HEK293 (cell line): ENCODE measurements around the gene JUP.
A peak's percentile ranks its signal among the peaks of the same experiment; 100 is the strongest.

Experiments used
- CTCF ChIA-PET: fragments of 350-600 bp; formaldehyde crosslinking; extraction: SDS; loops from one replicate; lab custom pipeline; 2021; ENCODE audit warnings: antibody characterized with exemption; lab: Yijun Ruan, JAX
- POLR2A ChIA-PET: fragments of 300-600 bp; formaldehyde crosslinking; extraction: SDS; loops from one replicate; lab custom pipeline; 2020; ENCODE audit warnings: antibody characterized with exemption, inconsistent platforms; lab: Yijun Ruan, JAX
- H3K27ac ChIP-seq: fragments of 200-500 bp; sonication (Bioruptor generic); 2 replicates; pipeline ENCODE4 v1.5.1; 2014; ENCODE audit warnings: low read depth, low read length, control low read depth, inconsistent platforms; ENCODE audit errors: extremely low read depth
- H3K36me3 ChIP-seq, 2 experiments: fragments of 200-500 bp in 1 of 2; sonication (Bioruptor generic) in 1 of 2; 1 replicate in 1 of 2; 2 replicates in 1 of 2; pipeline ENCODE4 v1.5.1; 2014 to 2017; ENCODE audit warnings: inconsistent platforms in 2 of 2, low read length in 2 of 2; ENCODE audit not compliant: control insufficient read depth in 2 of 2, insufficient read depth in 1 of 2
- H3K4me1 ChIP-seq: fragments of 200-500 bp; sonication (Bioruptor generic); 2 replicates; pipeline ENCODE4 v1.5.1; 2014; ENCODE audit warnings: mild to moderate bottlenecking, low read length, inconsistent platforms; ENCODE audit not compliant: control insufficient read depth, insufficient read depth
- H3K4me3 ChIP-seq: 2 replicates; pipeline ENCODE4 v1.5.1; 2011; ENCODE audit warnings: low read depth, mild to moderate bottlenecking, control low read depth, low read length, moderate library complexity
- H3K9me3 ChIP-seq: fragments of 200-500 bp; sonication (Bioruptor generic); 2 replicates; pipeline ENCODE4 v1.5.1; 2014; ENCODE audit warnings: low read depth, low read length, inconsistent platforms; ENCODE audit not compliant: control insufficient read depth, insufficient read depth
- PRDM1 ChIP-seq: fragments of 450-650 bp; formaldehyde crosslinking; IDR thresholded peaks from 2 replicates; pipeline ENCODE4; 2016; ENCODE audit warnings: missing biosample characterization, missing genetic modification characterization
- ZNF184 ChIP-seq: fragments of 450-650 bp; IDR thresholded peaks from 2 replicates; pipeline ENCODE4 v1.5.1; 2018; ENCODE audit warnings: missing biosample characterization, mild to moderate bottlenecking, missing genetic modification characterization
- ZNF19 ChIP-seq: fragments of 450-650 bp; formaldehyde crosslinking; IDR thresholded peaks from 2 replicates; pipeline ENCODE4; 2016; ENCODE audit warnings: missing biosample characterization, missing genetic modification characterization, low read depth
- ZNF274 ChIP-seq, 2 experiments: fragments of 200-500 bp in 1 of 2; fragments of 450-650 bp in 1 of 2; sonication (Bioruptor generic) in 1 of 2; formaldehyde crosslinking in 1 of 2; IDR thresholded peaks; 2 replicates each; pipeline versions ENCODE4 v1.5.1 to v1.6.1; 2014 to 2016; ENCODE audit warnings: borderline replicate concordance in 1 of 2, inconsistent platforms in 1 of 2, low read length in 1 of 2, missing biosample characterization in 1 of 2, missing genetic modification characterization in 1 of 2
- ZNF324 ChIP-seq: fragments of 450-650 bp; formaldehyde crosslinking; IDR thresholded peaks from 2 replicates; pipeline ENCODE4 v1.5.1; 2016; ENCODE audit warnings: missing biosample characterization, missing genetic modification characterization
- ZNF366 ChIP-seq: fragments of 450-650 bp; formaldehyde crosslinking; conservative IDR thresholded peaks from 2 replicates; pipeline ENCODE4 v1.5.1; 2016; ENCODE audit warnings: missing biosample characterization, missing genetic modification characterization
- ZNF560 ChIP-seq: fragments of 450-650 bp; formaldehyde crosslinking; IDR thresholded peaks from 2 replicates; pipeline ENCODE4 v1.5.1; 2017; ENCODE audit warnings: missing biosample characterization, missing genetic modification characterization, borderline replicate concordance
- ZNF658 ChIP-seq: fragments of 450-650 bp; formaldehyde crosslinking; IDR thresholded peaks from 2 replicates; pipeline ENCODE4; 2016; ENCODE audit warnings: missing biosample characterization, missing genetic modification characterization
- ZNF677 ChIP-seq: fragments of 450-650 bp; IDR thresholded peaks from 2 replicates; pipeline ENCODE4 v1.5.0; 2018; ENCODE audit warnings: missing biosample characterization, mild to moderate bottlenecking, missing genetic modification characterization, moderate library complexity
- ZNF76 ChIP-seq: fragments of 450-650 bp; formaldehyde crosslinking; IDR thresholded peaks from 2 replicates; pipeline ENCODE4; 2016; ENCODE audit warnings: low read depth, missing biosample characterization, missing genetic modification characterization, borderline replicate concordance
- ZSCAN16 ChIP-seq: fragments of 450-650 bp; formaldehyde crosslinking; IDR thresholded peaks from 2 replicates; pipeline ENCODE4 v1.5.1; 2016; ENCODE audit warnings: missing biosample characterization, missing genetic modification characterization
- TF ChIP-seq, protein P1 (sequence below): fragments of 450-650 bp; formaldehyde crosslinking; IDR thresholded peaks from 2 replicates; pipeline ENCODE4 v1.5.1; 2017; ENCODE audit warnings: missing biosample characterization, missing genetic modification characterization
- TF ChIP-seq, protein P2 (sequence below): fragments of 450-650 bp; formaldehyde crosslinking; IDR thresholded peaks from 2 replicates; pipeline ENCODE4 v1.5.1; 2016; ENCODE audit warnings: missing biosample characterization, missing genetic modification characterization
- TF ChIP-seq, protein P3 (sequence below): fragments of 450-650 bp; formaldehyde crosslinking; IDR thresholded peaks from 2 replicates; pipeline ENCODE4 v1.5.1; 2016; ENCODE audit warnings: missing biosample characterization, missing genetic modification characterization, low read depth

Gene JUP

DNA sequence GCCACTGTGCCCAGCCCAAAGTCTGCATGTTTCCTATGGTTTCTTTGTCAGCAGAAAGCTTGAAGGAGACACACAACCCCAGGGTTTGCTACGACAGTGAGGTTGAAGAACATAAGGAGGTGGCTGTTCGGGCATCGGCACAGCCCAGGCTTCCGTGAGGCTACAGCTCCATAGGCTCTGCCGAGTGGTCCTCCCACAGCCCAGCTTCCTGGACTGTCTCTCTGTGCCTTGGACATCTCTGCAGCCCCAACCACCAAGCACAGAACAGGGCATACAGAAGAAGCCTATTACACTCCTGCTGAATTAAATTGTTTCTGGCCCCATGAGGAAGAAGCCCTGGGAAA is 48.9 kb downstream of the JUP start (continued):
- TF ChIP-seq, protein P1, sequence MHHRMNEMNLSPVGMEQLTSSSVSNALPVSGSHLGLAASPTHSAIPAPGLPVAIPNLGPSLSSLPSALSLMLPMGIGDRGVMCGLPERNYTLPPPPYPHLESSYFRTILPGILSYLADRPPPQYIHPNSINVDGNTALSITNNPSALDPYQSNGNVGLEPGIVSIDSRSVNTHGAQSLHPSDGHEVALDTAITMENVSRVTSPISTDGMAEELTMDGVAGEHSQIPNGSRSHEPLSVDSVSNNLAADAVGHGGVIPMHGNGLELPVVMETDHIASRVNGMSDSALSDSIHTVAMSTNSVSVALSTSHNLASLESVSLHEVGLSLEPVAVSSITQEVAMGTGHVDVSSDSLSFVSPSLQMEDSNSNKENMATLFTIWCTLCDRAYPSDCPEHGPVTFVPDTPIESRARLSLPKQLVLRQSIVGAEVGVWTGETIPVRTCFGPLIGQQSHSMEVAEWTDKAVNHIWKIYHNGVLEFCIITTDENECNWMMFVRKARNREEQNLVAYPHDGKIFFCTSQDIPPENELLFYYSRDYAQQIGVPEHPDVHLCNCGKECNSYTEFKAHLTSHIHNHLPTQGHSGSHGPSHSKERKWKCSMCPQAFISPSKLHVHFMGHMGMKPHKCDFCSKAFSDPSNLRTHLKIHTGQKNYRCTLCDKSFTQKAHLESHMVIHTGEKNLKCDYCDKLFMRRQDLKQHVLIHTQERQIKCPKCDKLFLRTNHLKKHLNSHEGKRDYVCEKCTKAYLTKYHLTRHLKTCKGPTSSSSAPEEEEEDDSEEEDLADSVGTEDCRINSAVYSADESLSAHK, result no peak

- Histone ChIP-seq H3K9me3 (no peaks in the 10 kb centered on the region), H3K4me1 (peaks cover 2% of the 10 kb centered on the region; the same call in 1 of the 2 replicates), H3K4me3 (no peak overlapping the region), H3K36me3 (no peaks in the 10 kb centered on the region), H3K27ac (no peak overlapping the region)
- TF ChIP-seq PRDM1, result peak; percentile 62; the same call in 1 of the 2 replicates
- TF ChIP-seq, protein P2, sequence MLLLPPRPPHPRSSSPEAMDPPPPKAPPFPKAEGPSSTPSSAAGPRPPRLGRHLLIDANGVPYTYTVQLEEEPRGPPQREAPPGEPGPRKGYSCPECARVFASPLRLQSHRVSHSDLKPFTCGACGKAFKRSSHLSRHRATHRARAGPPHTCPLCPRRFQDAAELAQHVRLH (tag by site-specific recombination), result peak; percentile 16; the same call in 1 of the 2 replicates
- no peak for TF ChIP-seq ZSCAN16 (tag by site-specific recombination)
- TF ChIP-seq, protein P3, sequence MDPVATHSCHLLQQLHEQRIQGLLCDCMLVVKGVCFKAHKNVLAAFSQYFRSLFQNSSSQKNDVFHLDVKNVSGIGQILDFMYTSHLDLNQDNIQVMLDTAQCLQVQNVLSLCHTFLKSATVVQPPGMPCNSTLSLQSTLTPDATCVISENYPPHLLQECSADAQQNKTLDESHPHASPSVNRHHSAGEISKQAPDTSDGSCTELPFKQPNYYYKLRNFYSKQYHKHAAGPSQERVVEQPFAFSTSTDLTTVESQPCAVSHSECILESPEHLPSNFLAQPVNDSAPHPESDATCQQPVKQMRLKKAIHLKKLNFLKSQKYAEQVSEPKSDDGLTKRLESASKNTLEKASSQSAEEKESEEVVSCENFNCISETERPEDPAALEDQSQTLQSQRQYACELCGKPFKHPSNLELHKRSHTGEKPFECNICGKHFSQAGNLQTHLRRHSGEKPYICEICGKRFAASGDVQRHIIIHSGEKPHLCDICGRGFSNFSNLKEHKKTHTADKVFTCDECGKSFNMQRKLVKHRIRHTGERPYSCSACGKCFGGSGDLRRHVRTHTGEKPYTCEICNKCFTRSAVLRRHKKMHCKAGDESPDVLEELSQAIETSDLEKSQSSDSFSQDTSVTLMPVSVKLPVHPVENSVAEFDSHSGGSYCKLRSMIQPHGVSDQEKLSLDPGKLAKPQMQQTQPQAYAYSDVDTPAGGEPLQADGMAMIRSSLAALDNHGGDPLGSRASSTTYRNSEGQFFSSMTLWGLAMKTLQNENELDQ (tag by site-specific recombination), result no peak
- TF ChIP-seq ZNF184 (tag by site-specific recombination), result no peak
- TF ChIP-seq ZNF366 (tag by site-specific recombination), result peak; percentile 85
- TF ChIP-seq ZNF560 (tag by site-specific recombination), result no peak
- CTCF ChIA-PET, result interaction anchor here (0.6 to 3.3 kb wide), 42 partner anchors 10 to 1976 kb away, joined by 3 to 51 read pairs (median 4); partner anchors contain the start of genes JUP, KLHL10 and P3H4
- POLR2A ChIA-PET, result interaction anchor here (0.6 to 1.9 kb wide), 8 partner anchors 48 to 222 kb away, joined by 3 to 17 read pairs (median 4); partner anchors contain the start of genes EIF1 and JUP
Measured at GRCh38 chr17:41736983-41737679, 49.4 kb downstream of the JUP start.

- ChIA-PET POLR2A (interaction anchor here (0.9 to 2.4 kb wide), 6 partner anchors 22 to 231 kb away, joined by 3 to 14 read pairs (median 4); partner anchors contain the start of genes CNP, EIF1 and JUP), CTCF (interaction anchor here (0.5 to 3.3 kb wide), 5 partner anchors 40 to 223 kb away, joined by 3 to 51 read pairs (median 6); no protein-coding TSS in a partner anchor)
- H3K36me3 ChIP-seq, result peaks cover 0 to 6% of the 10 kb centered on the region in 2 experiments; a peak in 1 of 3 replicates
- TF ChIP-seq ZNF76 (tag by site-specific recombination) (no peak), ZNF324 (no peak), ZNF658 (tag by site-specific recombination) (no peak), PRDM1 (0 out of 2 replicates have a peak, but pooled peaks have one; percentile 63), ZNF274 (IDR thresholded peaks at IDR 0.05; ENCODE audit: low read length) (no peak), ZNF274 (tag by site-specific recombination; IDR thresholded peaks at IDR 0.05; ENCODE audit: borderline replicate concordance) (no peak), ZNF19 (tag by site-specific recombination) (no peak), ZNF677 (tag by site-specific recombination) (no peak)
- TF ChIP-seq, protein P2 (tag by site-specific recombination), result no peak
- no peak overlapping the region for H3K27ac ChIP-seq
- H3K4me1 ChIP-seq, result peaks cover 2% of the 10 kb centered on the region; the same call in 1 of the 2 replicates
- no peak overlapping the region for H3K4me3 ChIP-seq
- no peaks in the 10 kb centered on the region for H3K9me3 ChIP-seq
Measured at GRCh38 chr17:41735744-41736143, 50.8 kb downstream of the JUP start.
